Measurements from ENCODE around the gene IL17RC. TPM values are rescaled to one million over a fixed set of nuclear protein-coding genes. Genes with fewer than 3 reads are reported as not detected.
"Not testable (repeated sequence)": the region's sequence is repeated elsewhere in the genome, so short reads cannot be mapped to it uniquely, and the experiment has no call there.

The IL17RC gene
- total RNA-seq, 6 experiments from 2014 or later, result 19.5 to 53.4 (median 40.1) TPM

GRCh38 chr3:9898467-9899241 is 18.2 kb upstream of the IL17RC start:
- H3K4me3 ChIP-seq, result peak overlapping the region in 1 of 3 donors; percentile 8
- WGBS (ENCODE audit: insufficient coverage, low coverage, low lambda C conversion rate, missing lambda C conversion rate), result 25% methylated on average over 8 of the region's 8 CpGs
- peak overlapping the region in 2 of 3 donors; percentile 60 to 69 for H3K27ac ChIP-seq
- peak; percentile 4 to 30 (median 11) for ATAC-seq
- H3K36me3 ChIP-seq, result no peaks in the 10 kb centered on the region
- TF ChIP-seq CTCF (IDR thresholded peaks at IDR 0.05) (no peak), POLR2A (IDR thresholded peaks at IDR 0.05) (no peak)
- peak in 2 of 3 donors; percentile 62 to 63 for DNase-seq
- peaks cover 0 to 49% (median 13%) of the 10 kb centered on the region in 4 donors for H3K4me1 ChIP-seq
- intact Hi-C loops (cut with DNase I), result no loop called here
- no peaks in the 10 kb centered on the region for H3K27me3 ChIP-seq
- no peaks in the 10 kb centered on the region for H3K9me3 ChIP-seq

GRCh38 chr3:9899289-9899791 is 17.6 kb upstream of the IL17RC start:
- no peak for TF ChIP-seq CTCF (IDR thresholded peaks at IDR 0.05)
- no peak for TF ChIP-seq POLR2A (IDR thresholded peaks at IDR 0.05)
- H3K4me1 ChIP-seq, result peaks cover 0 to 50% (median 13%) of the 10 kb centered on the region in 4 donors
- WGBS (ENCODE audit: insufficient coverage, low coverage, low lambda C conversion rate, missing lambda C conversion rate), result 61% methylated on average over 3 of the region's 3 CpGs
- DNase-seq (no peak), ATAC-seq (no peak)
- H3K27ac ChIP-seq, result peak overlapping the region in 1 of 3 donors; percentile 69
- no peaks in the 10 kb centered on the region for H3K9me3 ChIP-seq
- intact Hi-C loops (cut with DNase I), result no loop called here
- H3K4me3 ChIP-seq, result no peak overlapping the region
- no peaks in the 10 kb centered on the region for H3K27me3 ChIP-seq
- H3K36me3 ChIP-seq, result no peaks in the 10 kb centered on the region

- H3K27me3 ChIP-seq; H3K4me3 ChIP-seq; intact Hi-C loops (cut with DNase I); H3K9me3 ChIP-seq; H3K36me3 ChIP-seq: not testable (repeated sequence)
- ATAC-seq, result peak in 2 of 4 donors; percentile 3 to 9
- Histone ChIP-seq H3K4me1 (peaks cover 0 to 50% (median 13%) of the 10 kb centered on the region in 4 donors), H3K27ac (peak overlapping the region in 1 of 3 donors; percentile 25)
- DNase-seq, result peak in 1 of 3 donors; percentile 62
- 45% methylated on average over 6 of the region's 6 CpGs for WGBS (ENCODE audit: insufficient coverage, low coverage, low lambda C conversion rate, missing lambda C conversion rate)
Measured at GRCh38 chr3:9900965-9901415, 15.9 kb upstream of the IL17RC start.

GRCh38 chr3:9901967-9902366 is 14.9 kb upstream of the IL17RC start:
- Histone ChIP-seq H3K4me3 (no peak overlapping the region), H3K9me3 (no peaks in the 10 kb centered on the region), H3K4me1 (peaks cover 0 to 40% (median 13%) of the 10 kb centered on the region in 4 donors), H3K27ac (no peak overlapping the region), H3K36me3 (no peaks in the 10 kb centered on the region), H3K27me3 (no peaks in the 10 kb centered on the region)
- intact Hi-C loops (cut with DNase I), result no loop called here
- DNase-seq, result no peak
- 65% methylated on average over 3 of the region's 5 CpGs for WGBS (ENCODE audit: insufficient coverage, low coverage, low lambda C conversion rate, missing lambda C conversion rate)
- TF ChIP-seq CTCF (IDR thresholded peaks at IDR 0.05), result no peak
- no peak for TF ChIP-seq POLR2A (IDR thresholded peaks at IDR 0.05)
- no peak for ATAC-seq

Data from right lobe of liver (tissue), 6 donors.